ENCODE measurements around the gene SETDB1.

The SETDB1 gene

GRCh38 chr1:151003180-151003579 is 77.0 kb downstream of the SETDB1 start:
- no peak for DNase-seq (ENCODE audit: low read depth)

- DNase-seq (ENCODE audit: low read depth): no peak
Observed at GRCh38 chr1:151005729-151006319, 79.7 kb downstream of the SETDB1 start.

- DNase-seq (ENCODE audit: low read depth): no peak
Observed at GRCh38 chr1:151006327-151007052, 80.3 kb downstream of the SETDB1 start, which contains the start of gene MINDY1. MINDY1 (minus strand) TSS chr1:151006902; CDS start chr1:151002617, 4,285 bp downstream.

- no peak for DNase-seq (ENCODE audit: low read depth)
Observed at GRCh38 chr1:151007853-151008243, 81.7 kb downstream of the SETDB1 start.

- DNase-seq (ENCODE audit: low read depth): peak; percentile 91
Observed at GRCh38 chr1:151008244-151009205, 82.4 kb downstream of the SETDB1 start, which contains the start of gene PRUNE1. PRUNE1 (plus strand) TSS chr1:151008449; CDS start chr1:151008633, 184 bp downstream.

- no peak for DNase-seq (ENCODE audit: low read depth)
Observed at GRCh38 chr1:151009206-151009587, 83.0 kb downstream of the SETDB1 start.

- no peak for DNase-seq (ENCODE audit: low read depth)
Observed at GRCh38 chr1:151009674-151010345, 83.6 kb downstream of the SETDB1 start.

- no peak for DNase-seq (ENCODE audit: low read depth)
Observed at GRCh38 chr1:151010346-151010726, 84.2 kb downstream of the SETDB1 start.

GRCh38 chr1:151011154-151011850 is 85.1 kb downstream of the SETDB1 start:
- no peak for DNase-seq (ENCODE audit: low read depth)

GRCh38 chr1:151012684-151013471 is 86.7 kb downstream of the SETDB1 start:
- no peak for DNase-seq (ENCODE audit: low read depth)

GRCh38 chr1:151013518-151013917 is 87.4 kb downstream of the SETDB1 start:
- no peak for DNase-seq (ENCODE audit: low read depth)
